Keratinocyte (primary cell): ENCODE results near the gene MRPL39. TPM values are rescaled to one million over a fixed set of nuclear protein-coding genes. Genes with fewer than 3 reads are reported as not detected.
A peak's percentile ranks its signal among the peaks of the same experiment; 100 is the strongest.

ENCODE experiments used
- DNase-seq: peaks from one replicate; pipeline ENCODE4 v3.0.0-alpha.2; 2011; ENCODE audit warnings: low read depth, missing footprints, low spot score
- FAIRE-seq: peaks from 2 replicates; lab custom pipeline; 2011; peaks lifted over from hg19 to GRCh38; lab: Jason Lieb, UNC
- H2AFZ ChIP-seq: 2 replicates; pipeline ENCODE4 v1.6.0; 2012; ENCODE audit warnings: low read length, control low read depth, inconsistent platforms; ENCODE audit not compliant: control insufficient read depth
- H3K27ac ChIP-seq: 2 replicates; pipeline ENCODE4 v1.5.1; 2011; ENCODE audit warnings: low read length; ENCODE audit not compliant: control insufficient read depth, insufficient read depth
- H3K27me3 ChIP-seq: 3 replicates; pipeline ENCODE4 v1.6.0; 2011; ENCODE audit warnings: low read length; ENCODE audit not compliant: control insufficient read depth, insufficient read depth; ENCODE audit errors: extremely low read depth
- H3K36me3 ChIP-seq, 2 experiments: 2 replicates in 1 of 2; 3 replicates in 1 of 2; pipeline ENCODE4 v1.5.1; 2011; ENCODE audit warnings: low read length in 2 of 2, mild to moderate bottlenecking in 1 of 2; ENCODE audit not compliant: control insufficient read depth in 2 of 2, insufficient read depth in 2 of 2; ENCODE audit errors: extremely low read depth in 1 of 2
- H3K4me1 ChIP-seq: 3 replicates; pipeline ENCODE4 v1.5.1; 2011; ENCODE audit warnings: low read length; ENCODE audit not compliant: control insufficient read depth, insufficient read depth; ENCODE audit errors: extremely low read depth
- H3K4me2 ChIP-seq: 3 replicates; pipeline ENCODE4 v1.6.0; 2011; ENCODE audit warnings: low read depth, low read length; ENCODE audit not compliant: control insufficient read depth, insufficient read depth; ENCODE audit errors: extremely low read depth
- H3K4me3 ChIP-seq, 3 experiments: fragments of 200-600 bp in 1 of 3; sonication (generic) in 1 of 3; 2 replicates in 2 of 3; 3 replicates in 1 of 3; pipeline ENCODE4 v1.5.1; 2011 to 2016; ENCODE audit warnings: low read length in 3 of 3, mild to moderate bottlenecking in 3 of 3, control low read depth in 2 of 3, inconsistent platforms in 1 of 3, low read depth in 1 of 3, mixed read lengths in 1 of 3, mixed run types in 1 of 3, moderate library complexity in 1 of 3; ENCODE audit not compliant: control insufficient read depth in 2 of 3, insufficient read depth in 2 of 3; ENCODE audit errors: extremely low read depth in 1 of 3
- H3K79me2 ChIP-seq: 2 replicates; pipeline ENCODE4 v1.6.0; 2012; ENCODE audit warnings: low read length; ENCODE audit not compliant: control insufficient read depth, insufficient read depth
- H3K9ac ChIP-seq: 3 replicates; pipeline ENCODE4 v1.6.0; 2011; ENCODE audit warnings: low read length; ENCODE audit not compliant: control insufficient read depth, insufficient read depth; ENCODE audit errors: extremely low read depth
- H3K9me1 ChIP-seq: 3 replicates; pipeline ENCODE4 v1.6.0; 2011; ENCODE audit warnings: low read length; ENCODE audit not compliant: control insufficient read depth, insufficient read depth; ENCODE audit errors: extremely low read depth
- H3K9me3 ChIP-seq: 2 replicates; pipeline ENCODE4 v1.5.1; 2012; ENCODE audit warnings: low read depth, low read length; ENCODE audit not compliant: control insufficient read depth
- H4K20me1 ChIP-seq: 3 replicates; pipeline ENCODE4 v1.6.0; 2011; ENCODE audit warnings: low read length; ENCODE audit not compliant: control insufficient read depth, insufficient read depth; ENCODE audit errors: extremely low read depth
- EZH2 ChIP-seq: IDR thresholded peaks from one replicate; pipeline ENCODE4 v1.6.1; 2012; ENCODE audit warnings: inconsistent platforms, mild to moderate bottlenecking, low read length, moderate library complexity
- dilution Hi-C: fragments of 300-500 bp; cut with MboI; formaldehyde crosslinking; loops from one replicate; pipeline ENCODE4 v1.7.0; 2020; ENCODE audit warnings: low sequenced_read_pairs; ENCODE audit not compliant: extremely low pct_ligation_motif_present
- polyA plus RNA-seq, 5 experiments: library from polyadenylated mRNA; depleted of rRNA in 3 of 5; stranded (reverse) in 3 of 5; stranded (forward) in 1 of 5; unstranded in 1 of 5; fragments of >200 nt; gene quantifications; 1 replicate in 1 of 5; 2 replicates in 3 of 5; 3 replicates in 1 of 5; pipeline versions ENCODE4 v1.2.1 to v1.2.3, GENCODE V29; 2011 to 2012; ENCODE audit warnings: missing spikeins in 2 of 5, low read depth in 1 of 5, low replicate concordance in 1 of 5
- TF ChIP-seq, protein P1 (sequence below), 3 experiments: IDR thresholded peaks in 1 of 3; conservative IDR thresholded peaks in 1 of 3; optimal IDR thresholded peaks in 1 of 3; 2 replicates in 2 of 3; 3 replicates in 1 of 3; pipeline versions ENCODE3 to v1.5.1; 2011; ENCODE audit warnings: low read length in 3 of 3, mild to moderate bottlenecking in 3 of 3, moderate library complexity in 2 of 3, control low read depth in 1 of 3, inconsistent platforms in 1 of 3; ENCODE audit not compliant: insufficient read depth in 2 of 3; ENCODE audit errors: extremely low read depth in 1 of 3

The MRPL39 gene
- polyA plus RNA-seq, 1 donor (not counting 4 experiments of a cell fraction or from before 2014, with no cell fraction given): 51.4 TPM

DNA sequence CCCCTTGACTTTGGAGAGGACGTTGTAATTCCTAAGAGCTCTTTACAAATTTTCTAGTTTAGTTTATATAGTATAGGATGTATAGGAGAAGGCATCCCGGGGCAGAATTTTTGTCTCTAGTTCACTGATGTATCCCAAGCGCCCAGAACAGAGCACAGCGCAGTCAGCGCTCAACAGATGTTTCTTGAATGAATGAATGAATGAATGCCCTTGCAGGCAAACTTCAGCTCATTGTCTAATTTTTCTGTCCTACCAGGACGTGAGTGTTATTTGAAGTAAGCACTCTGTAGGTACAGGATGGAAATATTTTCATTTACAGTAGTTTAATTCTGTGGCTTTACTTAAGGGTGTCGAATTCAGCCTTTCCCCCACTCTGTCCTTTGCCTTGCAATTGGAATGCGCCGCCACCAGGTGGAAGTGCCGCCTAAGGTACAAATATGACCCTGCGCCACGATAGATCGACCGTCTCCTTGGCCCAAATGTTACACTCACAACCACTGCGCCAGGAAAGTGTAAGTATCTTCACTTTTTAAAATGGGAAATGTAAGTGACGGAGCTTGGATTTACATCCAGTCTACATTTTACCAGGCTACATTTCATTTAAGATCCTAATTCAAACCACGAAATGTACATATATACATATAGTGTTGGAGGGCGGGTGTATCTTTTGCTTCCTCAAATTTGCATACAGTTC lies 910 bp upstream of the MRPL39 start:
- no peaks in the 10 kb centered on the region for H4K20me1 ChIP-seq
- dilution Hi-C loops: no loop called here
- H3K9ac ChIP-seq: peak overlapping the region; percentile 96
- peaks cover 12% of the 10 kb centered on the region for H3K4me1 ChIP-seq
- peak; percentile 2 for DNase-seq
- peak overlapping the region; percentile 76 to 94 (median 91) for H3K4me3 ChIP-seq
- no peaks in the 10 kb centered on the region for H3K9me1 ChIP-seq
- H3K36me3 ChIP-seq: peaks cover 4% of the 10 kb centered on the region in 2 experiments
- no peaks in the 10 kb centered on the region for H3K27me3 ChIP-seq
- peak overlapping the region; percentile 30 for H3K27ac ChIP-seq
- FAIRE-seq: peak; percentile 59
- H3K79me2 ChIP-seq: peaks cover 25% of the 10 kb centered on the region
- no peak for TF ChIP-seq EZH2
- TF ChIP-seq, protein P1, sequence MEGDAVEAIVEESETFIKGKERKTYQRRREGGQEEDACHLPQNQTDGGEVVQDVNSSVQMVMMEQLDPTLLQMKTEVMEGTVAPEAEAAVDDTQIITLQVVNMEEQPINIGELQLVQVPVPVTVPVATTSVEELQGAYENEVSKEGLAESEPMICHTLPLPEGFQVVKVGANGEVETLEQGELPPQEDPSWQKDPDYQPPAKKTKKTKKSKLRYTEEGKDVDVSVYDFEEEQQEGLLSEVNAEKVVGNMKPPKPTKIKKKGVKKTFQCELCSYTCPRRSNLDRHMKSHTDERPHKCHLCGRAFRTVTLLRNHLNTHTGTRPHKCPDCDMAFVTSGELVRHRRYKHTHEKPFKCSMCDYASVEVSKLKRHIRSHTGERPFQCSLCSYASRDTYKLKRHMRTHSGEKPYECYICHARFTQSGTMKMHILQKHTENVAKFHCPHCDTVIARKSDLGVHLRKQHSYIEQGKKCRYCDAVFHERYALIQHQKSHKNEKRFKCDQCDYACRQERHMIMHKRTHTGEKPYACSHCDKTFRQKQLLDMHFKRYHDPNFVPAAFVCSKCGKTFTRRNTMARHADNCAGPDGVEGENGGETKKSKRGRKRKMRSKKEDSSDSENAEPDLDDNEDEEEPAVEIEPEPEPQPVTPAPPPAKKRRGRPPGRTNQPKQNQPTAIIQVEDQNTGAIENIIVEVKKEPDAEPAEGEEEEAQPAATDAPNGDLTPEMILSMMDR (optimal IDR thresholded peaks at IDR 0.05 in 1 of 3, IDR thresholded peaks at IDR 0.05 in 1 of 3, conservative IDR thresholded peaks at IDR 0.05 in 1 of 3; ENCODE audit: extremely low read depth in 1 of 3, insufficient read depth in 2 of 3, low read length in 3 of 3): peak; percentile 79 to 97 (median 93)
- peak overlapping the region; percentile 94 for H3K4me2 ChIP-seq
- no peaks in the 10 kb centered on the region for H3K9me3 ChIP-seq
- H2AFZ ChIP-seq: peak overlapping the region; percentile 95

DNA sequence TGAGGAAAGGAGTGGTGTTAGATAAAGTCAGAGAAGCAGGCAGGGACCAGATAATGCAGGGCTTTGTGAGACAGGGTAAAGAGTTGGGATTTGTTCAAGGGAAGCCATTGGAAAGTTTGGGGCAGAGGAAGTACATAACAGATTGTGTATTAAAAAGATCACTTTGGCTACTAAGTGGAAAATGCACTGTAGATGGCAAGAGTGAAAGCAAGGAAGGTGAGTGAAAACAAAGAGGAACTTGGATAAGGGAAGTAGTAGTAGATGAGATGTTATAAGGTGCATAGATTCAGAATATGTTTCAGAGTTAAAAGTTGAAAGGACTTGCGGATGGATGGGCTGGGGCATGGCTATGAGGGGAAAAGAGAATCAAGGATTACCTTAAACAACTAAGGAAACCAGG lies 17.4 kb downstream of the MRPL39 start:
- TF ChIP-seq EZH2: no peak
- TF ChIP-seq, protein P1 (optimal IDR thresholded peaks at IDR 0.05 in 1 of 3, IDR thresholded peaks at IDR 0.05 in 1 of 3, conservative IDR thresholded peaks at IDR 0.05 in 1 of 3; ENCODE audit: extremely low read depth in 1 of 3, insufficient read depth in 2 of 3, low read length in 3 of 3): no peak
- dilution Hi-C loops: no loop called here
- FAIRE-seq: no peak

More for the DNA sequence above, 17.4 kb downstream of the MRPL39 start:
- no peak overlapping the region for H3K4me3 ChIP-seq
- no peak for DNase-seq
- H4K20me1 ChIP-seq: no peaks in the 10 kb centered on the region
- no peaks in the 10 kb centered on the region for H3K9me3 ChIP-seq
- H3K9me1 ChIP-seq: no peaks in the 10 kb centered on the region
- no peak overlapping the region for H3K27ac ChIP-seq
- H2AFZ ChIP-seq: no peak overlapping the region
- peaks cover 9 to 21% of the 10 kb centered on the region in 2 experiments for H3K36me3 ChIP-seq
- H3K27me3 ChIP-seq: no peaks in the 10 kb centered on the region
- no peaks in the 10 kb centered on the region for H3K4me1 ChIP-seq
- H3K4me2 ChIP-seq: no peak overlapping the region
- H3K79me2 ChIP-seq: no peaks in the 10 kb centered on the region
- no peak overlapping the region for H3K9ac ChIP-seq
